GM23338 (cell line): ENCODE measurements around the gene SZT2. TPM values are rescaled to one million over a fixed set of nuclear protein-coding genes. Genes with fewer than 3 reads are reported as not detected.

Experiments
- ATAC-seq: fragments of 200-7000 bp; cut with Tn5 transposase; 3 replicates; pipeline ENCODE4 v1.9.1; 2020
- DNase-seq: peaks from one replicate; pipeline ENCODE4 v3.0.0-alpha.2; 2015; ENCODE audit warnings: low spot score
- H2AFZ ChIP-seq: fragments of 200-600 bp; sonication (generic); 2 replicates; pipeline ENCODE4 v1.8.0; 2016; ENCODE audit warnings: antibody characterized with exemption, mild to moderate bottlenecking, moderate library complexity
- H3F3A ChIP-seq: fragments of 200-600 bp; sonication (generic); replicated peaks from 2 replicates; pipeline ENCODE4 v1.8.0; 2017; ENCODE audit warnings: antibody characterized with exemption, mixed run types, low read depth
- H3K27ac ChIP-seq: fragments of 200-600 bp; sonication (generic); 2 replicates; pipeline ENCODE4 v1.6.1; 2016; ENCODE audit warnings: low read depth
- H3K27me3 ChIP-seq: fragments of 200-600 bp; sonication (generic); 2 replicates; pipeline ENCODE4 v1.8.0; 2016; ENCODE audit warnings: mild to moderate bottlenecking, mixed run types, moderate library complexity; ENCODE audit not compliant: insufficient read depth
- H3K36me3 ChIP-seq: fragments of 200-600 bp; sonication (generic); 2 replicates; pipeline ENCODE4 v1.8.0; 2016; ENCODE audit warnings: mild to moderate bottlenecking; ENCODE audit not compliant: insufficient read depth
- H3K4me1 ChIP-seq: fragments of 200-600 bp; sonication (generic); 2 replicates; pipeline ENCODE4 v1.8.0; 2016; ENCODE audit warnings: mild to moderate bottlenecking, moderate library complexity; ENCODE audit not compliant: insufficient read depth
- H3K4me2 ChIP-seq: fragments of 200-600 bp; sonication (generic); 2 replicates; pipeline ENCODE4 v1.7.1; 2017; ENCODE audit warnings: mixed run types
- H3K4me3 ChIP-seq: fragments of 200-600 bp; sonication (generic); 2 replicates; pipeline ENCODE4 v1.6.1; 2016; ENCODE audit warnings: mixed run types
- H3K79me2 ChIP-seq: fragments of 200-600 bp; sonication (generic); replicated peaks from 2 replicates; pipeline ENCODE4 v1.8.0; 2017; ENCODE audit warnings: mild to moderate bottlenecking; ENCODE audit not compliant: insufficient read depth
- H3K9me2 ChIP-seq: fragments of 200-600 bp; sonication (generic); 2 replicates; pipeline ENCODE4 v1.8.0; 2017; ENCODE audit not compliant: insufficient read depth
- H4K20me1 ChIP-seq: fragments of 200-600 bp; sonication (generic); replicated peaks from 2 replicates; pipeline ENCODE4 v1.8.0; 2017; ENCODE audit warnings: mild to moderate bottlenecking; ENCODE audit not compliant: insufficient read depth
- H3K27ac Mint-ChIP-seq: 2 replicates; pipeline ENCODE4 v1.8.0; 2020; ENCODE audit warnings: inconsistent platforms, mild to moderate bottlenecking, moderate library complexity, mixed read lengths
- H3K27me3 Mint-ChIP-seq: 3 replicates; pipeline ENCODE4 v1.8.0; 2022; ENCODE audit warnings: low read depth, mild to moderate bottlenecking, moderate library complexity, mixed read lengths, inconsistent platforms; ENCODE audit not compliant: insufficient read depth, poor library complexity
- H3K36me3 Mint-ChIP-seq: 3 replicates; pipeline ENCODE4 v1.8.0; 2021; ENCODE audit warnings: low read depth, mild to moderate bottlenecking, inconsistent platforms, moderate library complexity, mixed read lengths
- H3K4me1 Mint-ChIP-seq: 3 replicates; pipeline ENCODE4 v1.8.0; 2020; ENCODE audit warnings: mild to moderate bottlenecking, inconsistent platforms, mixed read lengths
- H3K4me3 Mint-ChIP-seq: 3 replicates; pipeline ENCODE4 v1.8.0; 2021; ENCODE audit warnings: moderate library complexity, mild to moderate bottlenecking, inconsistent platforms, mixed read lengths
- H3K9me3 Mint-ChIP-seq: 3 replicates; pipeline ENCODE4 v1.8.0; 2020; ENCODE audit warnings: moderate library complexity, mild to moderate bottlenecking, inconsistent platforms, mixed read lengths
- JUNB ChIP-seq: IDR thresholded peaks from one replicate; pipeline ENCODE4 v1.6.1; 2016; ENCODE audit warnings: antibody characterized with exemption; ENCODE audit not compliant: unreplicated experiment
- NANOG ChIP-seq: IDR thresholded peaks from 2 replicates; pipeline ENCODE4 v1.6.1; 2016; ENCODE audit warnings: antibody characterized with exemption, borderline replicate concordance
- POLR2AphosphoS5 ChIP-seq: IDR thresholded peaks from 2 replicates; pipeline ENCODE4 v1.6.1; 2016; ENCODE audit warnings: antibody characterized with exemption, low read depth
- ZNF114 ChIP-seq: fragments of 250-450 bp; sonication (Bioruptor Pico); IDR thresholded peaks from 2 replicates; pipeline ENCODE4 v1.5.0; 2020; ENCODE audit warnings: mild to moderate bottlenecking, moderate library complexity
- polyA plus RNA-seq: library from polyadenylated mRNA; unstranded; fragments of >200 nt; fragmentation: Nextera tagmentation; extraction: Ambion mirVana; gene quantifications from 2 replicates; pipeline ENCODE4 v1.2.1, GENCODE V29; 2016
- total RNA-seq: library from RNA; depleted of rRNA; stranded (reverse); fragments of >200 nt; shearing (Covaris generic); gene quantifications from 2 replicates; pipeline ENCODE4 v1.2.3, GENCODE V29; 2014
- TF ChIP-seq, protein P1 (sequence below), 2 experiments: fragments of 200-600 bp in 1 of 2; sonication (generic) in 1 of 2; conservative IDR thresholded peaks; 2 replicates each; pipeline versions ENCODE4 v1.5.1 to v1.6.1; 2016 to 2017; ENCODE audit warnings: antibody characterized with exemption in 2 of 2, low read depth in 2 of 2, mild to moderate bottlenecking in 2 of 2, moderate library complexity in 1 of 2
- TF ChIP-seq, protein P2 (sequence below): IDR thresholded peaks from 2 replicates; pipeline ENCODE4 v1.6.1; 2016; ENCODE audit warnings: antibody characterized with exemption

Gene SZT2
- total and polyA plus RNA-seq, 2 experiments from 2014 or later = 4.1 to 16.1 TPM

DNA sequence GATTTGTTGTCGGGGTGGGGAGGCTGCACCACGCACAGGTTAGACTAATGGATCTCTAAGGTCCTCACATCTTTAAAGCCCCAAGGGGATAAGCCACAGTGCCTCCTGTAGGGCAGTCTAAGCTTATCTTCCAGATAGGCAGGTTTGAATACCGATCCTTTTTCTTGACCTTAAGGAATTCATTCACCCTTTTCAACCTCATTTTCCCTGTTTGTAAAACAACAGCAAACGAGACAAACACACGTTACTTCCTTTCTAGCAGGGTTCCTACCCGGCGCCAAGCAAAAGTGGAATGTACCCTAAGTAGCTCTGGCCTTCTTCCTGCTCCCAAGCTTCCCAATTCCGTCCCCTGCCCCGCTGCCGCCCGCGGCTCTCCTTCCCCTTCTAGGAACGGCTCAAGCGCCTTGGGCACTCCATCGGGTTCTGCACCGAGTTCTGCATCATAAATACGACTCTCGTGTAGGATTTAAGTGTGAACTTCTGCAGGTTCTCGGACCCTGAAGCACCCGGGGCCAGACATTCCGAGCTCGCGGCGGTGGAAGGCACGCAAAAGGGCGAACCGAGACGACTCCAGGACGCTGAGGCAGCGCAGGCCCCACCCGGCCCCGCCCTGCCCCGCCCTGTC lies 31.5 kb upstream of the SZT2 start:
- H4K20me1 ChIP-seq = peaks cover 30% of the 10 kb centered on the region
- peak; percentile 82 for DNase-seq
- H3K4me3 ChIP-seq = peak overlapping the region; percentile 91
- peak overlapping the region; percentile 90 for H3K4me2 ChIP-seq
- H3F3A ChIP-seq = peaks cover 24% of the 10 kb centered on the region
- no peaks in the 10 kb centered on the region for H3K9me2 ChIP-seq
- peaks cover 44% of the 10 kb centered on the region for H3K36me3 Mint-ChIP-seq
- H3K4me1 Mint-ChIP-seq = peaks cover 27% of the 10 kb centered on the region
- peaks cover 22% of the 10 kb centered on the region for H3K27me3 Mint-ChIP-seq
- H3K27me3 ChIP-seq = no peaks in the 10 kb centered on the region
- peak overlapping the region; percentile 99 for H3K27ac ChIP-seq
- peak overlapping the region; percentile 95 for H3K4me3 Mint-ChIP-seq
- peak overlapping the region; percentile 99 for H3K27ac Mint-ChIP-seq
- H3K4me1 ChIP-seq = peaks cover 19% of the 10 kb centered on the region
- H3K9me3 Mint-ChIP-seq = no peaks in the 10 kb centered on the region; the same call in 2 of the 3 replicates
- peaks cover 31% of the 10 kb centered on the region for H3K36me3 ChIP-seq
- peak overlapping the region; percentile 88 for H2AFZ ChIP-seq
- peak; percentile 68 for ATAC-seq
- peaks cover 37% of the 10 kb centered on the region for H3K79me2 ChIP-seq
- TF ChIP-seq NANOG (no peak), POLR2AphosphoS5 (peak; percentile 76)
- TF ChIP-seq, protein P1, sequence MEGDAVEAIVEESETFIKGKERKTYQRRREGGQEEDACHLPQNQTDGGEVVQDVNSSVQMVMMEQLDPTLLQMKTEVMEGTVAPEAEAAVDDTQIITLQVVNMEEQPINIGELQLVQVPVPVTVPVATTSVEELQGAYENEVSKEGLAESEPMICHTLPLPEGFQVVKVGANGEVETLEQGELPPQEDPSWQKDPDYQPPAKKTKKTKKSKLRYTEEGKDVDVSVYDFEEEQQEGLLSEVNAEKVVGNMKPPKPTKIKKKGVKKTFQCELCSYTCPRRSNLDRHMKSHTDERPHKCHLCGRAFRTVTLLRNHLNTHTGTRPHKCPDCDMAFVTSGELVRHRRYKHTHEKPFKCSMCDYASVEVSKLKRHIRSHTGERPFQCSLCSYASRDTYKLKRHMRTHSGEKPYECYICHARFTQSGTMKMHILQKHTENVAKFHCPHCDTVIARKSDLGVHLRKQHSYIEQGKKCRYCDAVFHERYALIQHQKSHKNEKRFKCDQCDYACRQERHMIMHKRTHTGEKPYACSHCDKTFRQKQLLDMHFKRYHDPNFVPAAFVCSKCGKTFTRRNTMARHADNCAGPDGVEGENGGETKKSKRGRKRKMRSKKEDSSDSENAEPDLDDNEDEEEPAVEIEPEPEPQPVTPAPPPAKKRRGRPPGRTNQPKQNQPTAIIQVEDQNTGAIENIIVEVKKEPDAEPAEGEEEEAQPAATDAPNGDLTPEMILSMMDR (conservative IDR thresholded peaks at IDR 0.05; ENCODE audit: low read depth in 2 of 2) = peak; percentile 66 to 76

DNA sequence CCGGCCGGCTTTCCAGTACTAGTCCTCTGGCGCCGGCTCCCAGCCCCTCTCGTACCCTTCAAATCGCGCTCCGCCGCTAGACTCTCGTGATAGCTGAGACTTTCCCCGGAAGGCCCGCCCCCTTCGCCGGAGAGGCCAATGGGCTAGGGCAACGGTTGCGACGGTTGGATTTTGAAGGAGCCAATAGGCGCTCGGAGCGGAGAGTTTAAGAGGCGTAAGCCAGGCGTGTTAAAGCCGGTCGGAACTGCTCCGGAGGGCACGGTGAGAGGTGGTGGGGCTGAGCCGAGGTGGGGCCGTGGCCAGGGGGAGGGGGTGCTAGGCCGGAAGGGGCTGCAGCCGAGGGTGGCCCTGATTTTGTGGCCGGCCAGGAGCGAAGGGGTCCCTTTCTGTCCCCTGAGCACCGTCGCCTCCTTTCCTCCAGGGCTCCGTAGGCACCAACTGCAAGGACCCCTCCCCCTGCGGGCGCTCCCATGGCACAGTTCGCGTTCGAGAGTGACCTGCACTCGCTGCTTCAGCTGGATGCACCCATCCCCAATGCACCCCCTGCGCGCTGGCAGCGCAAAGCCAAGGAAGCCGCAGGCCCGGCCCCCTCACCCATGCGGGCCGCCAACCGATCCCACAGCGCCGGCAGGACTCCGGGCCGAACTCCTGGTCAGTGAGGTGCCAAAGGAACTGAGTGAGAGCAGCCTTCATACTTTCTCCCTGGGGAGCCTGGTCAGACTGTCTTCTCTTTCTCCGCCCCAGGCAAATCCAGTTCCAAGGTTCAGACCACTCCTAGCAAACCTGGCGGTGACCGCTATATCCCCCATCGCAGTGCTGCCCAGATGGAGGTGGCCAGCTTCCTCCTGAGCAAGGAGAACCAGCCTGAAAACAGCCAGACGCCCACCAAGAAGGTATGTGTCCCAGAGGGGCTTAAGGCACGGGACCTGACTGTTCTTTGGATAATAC lies 30.7 kb upstream of the SZT2 start, which contains the start of gene CDC20:
Gene CDC20 (plus strand): TSS at position 236 of the 948 bp plus-strand sequence. CDS start 235 bp downstream, at position 471.
- Histone ChIP-seq H3K4me1 (peaks cover 19% of the 10 kb centered on the region), H3K79me2 (peaks cover 37% of the 10 kb centered on the region), H3K4me3 (peak within 1 kb of the TSS; percentile 91), H4K20me1 (peaks cover 30% of the 10 kb centered on the region), H3K27me3 (no peaks in the 10 kb centered on the region), H3K36me3 (peaks cover 31% of the 10 kb centered on the region), H2AFZ (peak within 1 kb of the TSS; percentile 88), H3F3A (peaks cover 30% of the 10 kb centered on the region), H3K9me2 (no peaks in the 10 kb centered on the region), H3K4me2 (peak within 1 kb of the TSS; percentile 92), H3K27ac (peak within 1 kb of the TSS; percentile 99)
- Mint-ChIP-seq H3K4me1 (peaks cover 27% of the 10 kb centered on the region), H3K4me3 (peak within 1 kb of the TSS; percentile 95), H3K9me3 (no peaks in the 10 kb centered on the region; the same call in 2 of the 3 replicates), H3K27me3 (peaks cover 22% of the 10 kb centered on the region), H3K36me3 (peaks cover 50% of the 10 kb centered on the region), H3K27ac (peak within 1 kb of the TSS; percentile 99)
- ATAC-seq = peak; percentile 93
- DNase-seq = peak; percentile 100
- TF ChIP-seq ZNF114 (CRISPR knock-in tag) (no peak), JUNB (no peak), POLR2AphosphoS5 (peak; percentile 98)
- TF ChIP-seq, protein P2, sequence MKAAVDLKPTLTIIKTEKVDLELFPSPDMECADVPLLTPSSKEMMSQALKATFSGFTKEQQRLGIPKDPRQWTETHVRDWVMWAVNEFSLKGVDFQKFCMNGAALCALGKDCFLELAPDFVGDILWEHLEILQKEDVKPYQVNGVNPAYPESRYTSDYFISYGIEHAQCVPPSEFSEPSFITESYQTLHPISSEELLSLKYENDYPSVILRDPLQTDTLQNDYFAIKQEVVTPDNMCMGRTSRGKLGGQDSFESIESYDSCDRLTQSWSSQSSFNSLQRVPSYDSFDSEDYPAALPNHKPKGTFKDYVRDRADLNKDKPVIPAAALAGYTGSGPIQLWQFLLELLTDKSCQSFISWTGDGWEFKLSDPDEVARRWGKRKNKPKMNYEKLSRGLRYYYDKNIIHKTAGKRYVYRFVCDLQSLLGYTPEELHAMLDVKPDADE = peak; percentile 32; the same call in 1 of the 2 replicates
- TF ChIP-seq, protein P1 (conservative IDR thresholded peaks at IDR 0.05; ENCODE audit: low read depth in 2 of 2) = no peak
